NCI-H2107 treated with DMSO at 0.1 percent for 48 hours (cell line): ENCODE measurements around the gene LSS.

Source experiments
- DNase-seq: peaks from one replicate; lab custom pipeline; 2025; ENCODE audit not compliant: unreplicated experiment; lab: John Stamatoyannopoulos, UW

The LSS gene

GRCh38 chr21:46219591-46220239 lies 8.9 kb downstream of the LSS start:
- no peak for DNase-seq

GRCh38 chr21:46218906-46219590 lies 9.5 kb downstream of the LSS start:
- no peak for DNase-seq

GRCh38 chr21:46217511-46218196 lies 10.9 kb downstream of the LSS start:
- DNase-seq, result no peak

GRCh38 chr21:46216132-46216747 lies 12.3 kb downstream of the LSS start:
- DNase-seq, result no peak

GRCh38 chr21:46215436-46216131 lies 13.0 kb downstream of the LSS start:
- DNase-seq, result no peak

GRCh38 chr21:46214478-46215340 lies 13.9 kb downstream of the LSS start:
- no peak for DNase-seq

- DNase-seq, result no peak
Measured at GRCh38 chr21:46213620-46214286, 14.8 kb downstream of the LSS start.

GRCh38 chr21:46212721-46213484 lies 15.7 kb downstream of the LSS start:
- DNase-seq, result no peak

- no peak for DNase-seq
Measured at GRCh38 chr21:46211786-46212720, 16.5 kb downstream of the LSS start.

GRCh38 chr21:46211376-46211775 lies 17.2 kb downstream of the LSS start:
- DNase-seq, result no peak

- no peak for DNase-seq
Measured at GRCh38 chr21:46210378-46211136, 18.0 kb downstream of the LSS start.

- no peak for DNase-seq
Measured at GRCh38 chr21:46208761-46209721, 19.5 kb downstream of the LSS start.

- no peak for DNase-seq
Measured at GRCh38 chr21:46207920-46208591, 20.5 kb downstream of the LSS start.

- no peak for DNase-seq
Measured at GRCh38 chr21:46207006-46207919, 21.3 kb downstream of the LSS start.
